Neural crest cell (in vitro differentiated cells): ENCODE results near the gene SLC1A3. TPM values are rescaled to one million over a fixed set of nuclear protein-coding genes. Genes with fewer than 3 reads are reported as not detected.

Experiments
- DNase-seq: peaks from one replicate; pipeline ENCODE4 v3.0.0; 2021; ENCODE audit warnings: low read depth, mixed read lengths, low spot score
- H3K27ac Mint-ChIP-seq: one replicate; pipeline ENCODE4 v1.8.0; 2021; ENCODE audit warnings: mild to moderate bottlenecking, mixed read lengths; ENCODE audit not compliant: unreplicated experiment
- H3K27me3 Mint-ChIP-seq: 2 replicates; pipeline ENCODE4 v1.8.0; 2021; ENCODE audit warnings: low read depth, mild to moderate bottlenecking, mixed read lengths
- H3K36me3 Mint-ChIP-seq: 2 replicates; pipeline ENCODE4 v1.8.0; 2021; ENCODE audit warnings: low read depth, mild to moderate bottlenecking, mixed read lengths
- H3K4me1 Mint-ChIP-seq: 2 replicates; pipeline ENCODE4 v1.8.0; 2021; ENCODE audit warnings: mixed read lengths
- H3K4me3 Mint-ChIP-seq: one replicate; pipeline ENCODE4 v1.8.0; 2021; ENCODE audit warnings: mild to moderate bottlenecking, mixed read lengths
- H3K9me3 Mint-ChIP-seq: 2 replicates; pipeline ENCODE4 v1.8.0; 2021; ENCODE audit warnings: mixed read lengths
- total RNA-seq: library from RNA; stranded (reverse); gene quantifications from 2 replicates; pipeline ENCODE4 v1.2.1, GENCODE V29; 2021
- TF ChIP-seq, protein P1 (sequence below): fragments of 200-600 bp; sonication (generic); conservative IDR thresholded peaks from 2 replicates; pipeline ENCODE4 v1.5.0; 2021; ENCODE audit warnings: antibody characterized with exemption, mild to moderate bottlenecking

SLC1A3 gene
- total RNA-seq, 1 donor from 2014 or later, result 26.5 TPM

DNA sequence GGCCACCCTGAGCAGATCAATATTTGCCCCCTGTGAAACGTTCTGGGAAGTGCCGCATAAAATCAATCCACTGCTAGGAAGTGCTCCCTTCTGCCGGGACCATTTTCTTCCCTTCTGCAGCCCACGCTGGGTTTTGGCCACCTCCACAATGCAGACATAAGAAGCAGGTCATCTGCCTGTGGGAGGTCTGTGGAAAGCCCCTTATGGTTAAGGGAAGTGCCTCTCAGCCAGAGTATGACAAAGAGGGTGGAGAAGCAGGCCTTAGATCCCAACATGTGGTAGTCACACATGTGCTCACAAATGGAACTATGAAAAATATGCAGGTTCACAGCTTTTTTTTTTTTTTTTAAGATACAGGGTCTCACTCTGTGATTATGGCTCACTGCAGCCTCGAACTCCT is 82.8 kb downstream of the SLC1A3 start:
- peaks cover 45% of the 10 kb centered on the region for H3K27me3 Mint-ChIP-seq
- no peaks in the 10 kb centered on the region for H3K9me3 Mint-ChIP-seq
- no peak for DNase-seq
- H3K27ac Mint-ChIP-seq, result no peak overlapping the region
- no peak overlapping the region for H3K4me3 Mint-ChIP-seq
- TF ChIP-seq, protein P1, sequence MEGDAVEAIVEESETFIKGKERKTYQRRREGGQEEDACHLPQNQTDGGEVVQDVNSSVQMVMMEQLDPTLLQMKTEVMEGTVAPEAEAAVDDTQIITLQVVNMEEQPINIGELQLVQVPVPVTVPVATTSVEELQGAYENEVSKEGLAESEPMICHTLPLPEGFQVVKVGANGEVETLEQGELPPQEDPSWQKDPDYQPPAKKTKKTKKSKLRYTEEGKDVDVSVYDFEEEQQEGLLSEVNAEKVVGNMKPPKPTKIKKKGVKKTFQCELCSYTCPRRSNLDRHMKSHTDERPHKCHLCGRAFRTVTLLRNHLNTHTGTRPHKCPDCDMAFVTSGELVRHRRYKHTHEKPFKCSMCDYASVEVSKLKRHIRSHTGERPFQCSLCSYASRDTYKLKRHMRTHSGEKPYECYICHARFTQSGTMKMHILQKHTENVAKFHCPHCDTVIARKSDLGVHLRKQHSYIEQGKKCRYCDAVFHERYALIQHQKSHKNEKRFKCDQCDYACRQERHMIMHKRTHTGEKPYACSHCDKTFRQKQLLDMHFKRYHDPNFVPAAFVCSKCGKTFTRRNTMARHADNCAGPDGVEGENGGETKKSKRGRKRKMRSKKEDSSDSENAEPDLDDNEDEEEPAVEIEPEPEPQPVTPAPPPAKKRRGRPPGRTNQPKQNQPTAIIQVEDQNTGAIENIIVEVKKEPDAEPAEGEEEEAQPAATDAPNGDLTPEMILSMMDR, result no peak
- H3K36me3 Mint-ChIP-seq, result no peaks in the 10 kb centered on the region
- peaks cover 30% of the 10 kb centered on the region for H3K4me1 Mint-ChIP-seq

DNA sequence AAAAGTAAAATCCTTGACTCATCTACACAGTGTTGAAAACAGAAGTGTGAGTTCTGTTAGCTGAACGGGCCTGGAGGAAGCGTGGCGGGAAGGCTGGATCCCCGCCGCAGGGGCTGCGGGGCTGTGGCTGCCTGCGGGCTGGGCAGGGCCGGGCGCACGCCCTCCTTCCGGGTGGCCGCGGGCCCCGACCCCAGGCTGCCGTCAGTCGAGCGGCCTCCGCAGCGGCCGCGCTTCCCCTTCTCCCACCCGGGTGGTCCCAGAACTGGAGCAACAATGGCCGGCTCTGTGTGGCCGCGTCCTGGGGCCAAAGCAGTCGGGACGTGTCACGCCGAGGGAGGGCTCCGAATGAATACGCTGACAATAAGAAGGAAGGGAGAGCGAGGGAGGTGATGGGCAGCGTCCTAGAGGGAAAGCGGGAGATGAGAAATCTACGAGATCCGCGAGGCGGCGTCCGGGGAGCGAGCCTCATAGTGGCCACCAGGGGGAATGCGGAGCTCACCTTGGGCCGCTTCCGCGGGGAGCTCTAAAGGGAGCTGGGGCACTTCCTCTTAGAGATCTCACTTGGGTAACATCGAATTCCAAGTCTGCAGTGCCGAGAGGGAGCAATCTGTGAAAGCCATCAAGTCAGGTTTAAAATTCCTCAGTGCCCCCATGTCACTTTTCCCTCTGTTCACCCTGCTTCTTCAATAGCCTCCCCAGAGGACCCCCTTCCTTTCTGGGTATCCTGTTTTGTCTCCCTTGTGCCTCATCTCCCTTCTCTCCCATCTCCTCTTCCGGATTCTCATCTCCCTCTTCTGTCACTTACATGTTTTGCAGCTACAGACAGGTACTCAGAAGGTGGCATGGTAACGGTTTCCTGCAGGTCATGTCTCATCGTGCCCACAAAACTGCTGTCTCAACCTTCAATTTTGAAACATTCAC is 83.9 kb downstream of the SLC1A3 start:
- TF ChIP-seq, protein P1, result peak; percentile 91
- Mint-ChIP-seq H3K36me3 (no peaks in the 10 kb centered on the region), H3K4me1 (peaks cover 30% of the 10 kb centered on the region), H3K4me3 (peak overlapping the region; percentile 86), H3K27me3 (peaks cover 51% of the 10 kb centered on the region), H3K9me3 (no peaks in the 10 kb centered on the region), H3K27ac (peak overlapping the region; percentile 93)
- DNase-seq, result peak; percentile 77

DNA sequence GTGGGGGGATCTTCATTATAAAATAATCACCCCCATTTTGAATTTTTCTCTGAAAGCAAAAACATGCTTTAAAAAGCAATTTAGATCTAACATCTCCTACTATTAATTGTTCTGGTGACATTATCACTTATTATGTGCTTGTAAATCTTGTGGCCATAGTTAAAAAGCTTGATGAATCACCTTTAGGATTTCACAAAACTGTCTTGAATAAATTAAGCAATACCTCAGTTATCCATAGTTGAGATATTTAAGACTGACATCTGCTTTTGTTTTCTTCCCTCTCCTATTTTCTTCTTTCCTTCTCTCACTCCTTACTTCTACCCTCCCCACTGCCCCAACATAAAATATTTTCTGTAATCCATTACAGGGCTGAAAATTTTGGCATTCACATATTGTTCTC is 84.8 kb downstream of the SLC1A3 start:
- no peak for DNase-seq
- Mint-ChIP-seq H3K27me3 (peaks cover 55% of the 10 kb centered on the region), H3K4me1 (peaks cover 30% of the 10 kb centered on the region), H3K9me3 (no peaks in the 10 kb centered on the region), H3K27ac (no peak overlapping the region), H3K36me3 (no peaks in the 10 kb centered on the region), H3K4me3 (peak overlapping the region; percentile 48)
- TF ChIP-seq, protein P1, result no peak

DNA sequence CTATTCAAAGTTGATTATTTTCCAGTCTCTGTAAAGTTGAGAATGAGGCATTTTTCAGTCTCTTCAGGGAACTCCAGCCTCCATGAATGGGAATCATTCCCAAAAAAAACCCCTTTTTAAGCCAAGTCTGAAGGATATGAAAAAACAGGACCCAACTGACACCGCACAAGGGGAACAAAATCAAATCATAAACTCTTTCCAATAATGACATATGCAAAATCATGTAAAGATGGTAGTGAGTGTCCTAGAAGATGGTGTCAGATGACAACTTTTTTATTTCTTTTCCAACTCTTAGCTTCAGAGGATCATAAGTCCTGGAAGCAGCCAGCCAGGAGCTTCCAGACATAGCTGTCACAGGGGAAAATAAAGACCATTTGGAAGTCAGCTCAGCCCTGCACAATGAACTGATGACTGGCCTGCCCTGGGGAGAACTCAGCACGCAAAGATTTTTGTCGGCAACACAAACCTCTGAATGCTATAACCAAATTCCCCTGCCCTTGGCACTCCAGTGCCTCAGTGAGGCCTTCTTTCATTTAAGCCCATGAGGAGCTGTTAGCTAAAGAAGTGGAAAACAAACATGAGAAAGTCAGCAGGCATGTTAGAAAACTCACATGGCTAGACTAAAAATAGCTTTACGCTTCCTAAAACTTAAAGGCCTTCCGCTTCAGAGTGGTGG is 85.4 kb downstream of the SLC1A3 start:
- Mint-ChIP-seq H3K27ac (no peak overlapping the region), H3K4me1 (peaks cover 30% of the 10 kb centered on the region), H3K27me3 (peaks cover 53% of the 10 kb centered on the region), H3K4me3 (peak overlapping the region; percentile 48), H3K9me3 (no peaks in the 10 kb centered on the region), H3K36me3 (no peaks in the 10 kb centered on the region)
- TF ChIP-seq, protein P1, result no peak
- DNase-seq, result no peak

DNA sequence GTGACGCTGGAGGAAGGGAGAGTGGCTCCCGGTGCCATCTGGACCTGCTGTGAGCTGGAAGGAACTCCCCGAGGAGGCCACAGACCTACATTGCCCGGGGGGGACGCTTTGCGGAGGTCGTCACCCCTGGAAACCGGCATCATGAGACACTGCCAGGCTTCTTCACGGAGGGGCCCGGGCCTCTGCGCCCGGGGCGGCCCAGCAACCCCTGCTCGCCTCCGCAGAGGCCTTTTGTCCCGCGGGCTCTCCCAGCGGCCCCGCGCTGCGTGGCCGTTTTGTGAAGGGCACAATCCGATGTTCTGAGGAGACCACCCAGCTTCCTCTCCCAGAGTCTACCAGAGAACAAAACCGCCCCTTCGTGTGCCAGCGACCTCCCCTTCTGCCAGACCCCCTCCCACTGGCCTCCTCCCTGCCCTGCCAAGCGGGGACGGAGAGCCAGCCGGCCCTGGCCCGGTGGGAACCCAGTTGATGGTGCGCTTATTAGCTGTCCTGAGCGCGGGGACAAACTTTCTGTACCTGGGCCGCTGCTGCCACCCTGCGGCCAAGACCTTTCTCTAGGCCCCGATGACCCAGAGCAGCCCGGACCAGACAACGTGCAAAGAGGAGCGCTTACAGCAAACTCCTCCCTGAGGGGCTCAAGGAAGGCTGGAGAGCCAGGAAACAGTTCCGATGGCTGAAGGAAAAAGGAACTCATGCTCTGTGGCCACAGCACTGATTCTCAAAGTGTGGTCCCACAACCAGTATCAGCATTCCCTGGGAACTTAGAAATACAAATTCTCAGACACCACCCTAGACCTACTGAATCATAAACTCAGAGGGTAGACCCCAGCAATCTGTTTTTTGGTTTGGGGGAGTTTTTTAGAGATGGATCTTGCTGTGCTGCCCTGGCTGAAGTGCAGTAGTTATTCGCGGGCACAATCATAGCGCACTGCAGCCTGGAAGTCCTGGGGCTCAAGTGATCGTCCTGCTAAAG is 86.7 kb downstream of the SLC1A3 start:
- Mint-ChIP-seq H3K27ac (no peak overlapping the region), H3K27me3 (peaks cover 52% of the 10 kb centered on the region), H3K4me1 (peaks cover 30% of the 10 kb centered on the region), H3K36me3 (no peaks in the 10 kb centered on the region), H3K4me3 (peak overlapping the region; percentile 73), H3K9me3 (no peaks in the 10 kb centered on the region)
- peak; percentile 74 for DNase-seq
- TF ChIP-seq, protein P1, result peak; percentile 83
